Heart left ventricle (tissue), 16 donors: ENCODE measurements around the gene DDOST. TPM values are rescaled to one million over a fixed set of nuclear protein-coding genes. Genes with fewer than 3 reads are reported as not detected.
A peak's percentile ranks its signal among the peaks of the same experiment; 100 is the strongest.

Source experiments
- ATAC-seq, 4 donors: fragments of 200-7000 bp; cut with Tn5 transposase; one replicate each; pipeline ENCODE4 v1.9.1; 2020 to 2022; ENCODE audit warnings: moderate library complexity in 4 of 4, mild to moderate bottlenecking in 3 of 4, moderate number of reproducible peaks in 1 of 4
- DNase-seq, 5 donors: peaks; one replicate each; pipeline ENCODE4 v3.0.0-alpha.2; 2020
- H3K27ac ChIP-seq, 12 donors: fragments of 200-600 bp; sonication (generic) in 4 of 12; one replicate each; pipeline versions ENCODE4 v1.5.0 to v1.8.0; 2016 to 2022; ENCODE audit warnings: mild to moderate bottlenecking in 2 of 12
- H3K27me3 ChIP-seq, 9 donors: fragments of 200-600 bp; sonication (generic) in 2 of 9; one replicate each; pipeline versions ENCODE4 v1.5.1 to v1.8.0; 2016 to 2022; ENCODE audit warnings: mild to moderate bottlenecking in 3 of 9
- H3K36me3 ChIP-seq, 9 donors: fragments of 200-600 bp; sonication (generic) in 2 of 9; one replicate each; pipeline versions ENCODE4 v1.5.0 to v1.8.0; 2018 to 2022; ENCODE audit warnings: mild to moderate bottlenecking in 2 of 9
- H3K4me1 ChIP-seq, 12 donors: fragments of 200-600 bp; sonication (generic) in 4 of 12; one replicate each; pipeline versions ENCODE4 v1.5.0 to v1.8.0; 2016 to 2022; ENCODE audit warnings: mild to moderate bottlenecking in 3 of 12
- H3K4me3 ChIP-seq, 12 donors: fragments of 200-600 bp; sonication (generic) in 4 of 12; one replicate each; pipeline versions ENCODE4 v1.5.0 to v1.8.0; 2017 to 2022; ENCODE audit warnings: mild to moderate bottlenecking in 9 of 12, moderate library complexity in 4 of 12
- H3K9me3 ChIP-seq, 12 donors: fragments of 200-600 bp; sonication (generic) in 4 of 12; one replicate each; pipeline versions ENCODE4 v1.5.0 to v1.8.0; 2016 to 2022; ENCODE audit warnings: mild to moderate bottlenecking in 1 of 12
- POLR2A ChIP-seq, 2 donors: fragments of 450-650 bp; IDR thresholded peaks; one replicate each; pipeline ENCODE4 v1.6.1; 2017; ENCODE audit warnings: antibody characterized with exemption in 2 of 2, mild to moderate bottlenecking in 2 of 2, moderate library complexity in 2 of 2
- WGBS, 4 donors: extraction: QIAGEN DNeasy Blood & Tissue Kit in 2 of 4; methylation state at CpG; one replicate each; pipeline versions ENCODE4 v1.1.5 to v1.1.7; 2013 to 2018; 5-methylcytosine and 5-hydroxymethylcytosine counted together
- intact Hi-C, 10 donors: fragments of 100-400 bp; cut with DNase I; formaldehyde crosslinking; loops; one replicate each; pipeline versions ENCODE4 v1.11.1 to v1.14.2; 2022
- polyA plus RNA-seq, 2 donors: library from polyadenylated mRNA; stranded (reverse); fragments of 200-250 nt; gene quantifications; one replicate each; pipeline ENCODE4 v1.2.3, GENCODE V29; 2013
- total RNA-seq, 9 donors: library from RNA; depleted of rRNA in 2 of 9; stranded (reverse); fragments of >200 nt in 2 of 9; fragmentation: NEBNext Ultra II Directional in 3 of 9; extraction: Animal tissue kit (Norgen Biotek cat#: 25700) in 3 of 9; gene quantifications; one replicate each; pipeline versions ENCODE4 v1.1.0 to v1.2.4, GENCODE V29; 2016 to 2023
- TF ChIP-seq, protein P1 (sequence below), 12 donors: fragments of 200-600 bp; sonication (generic) in 4 of 12; IDR thresholded peaks; one replicate each; pipeline versions ENCODE4 v1.5.0 to v1.8.0; 2018 to 2022; ENCODE audit warnings: antibody characterized with exemption in 12 of 12, mild to moderate bottlenecking in 5 of 12
- donor health status: ischemic (EF 13 %, LVEDD 7.1; RV severe dilation, severe dysfunction).
- donor health status: healthy with polysubstance abuse.
- donor health status: DM: no; HTN: yes; CAD: no.
- donor health status: DM: no; HTN: no; CAD: no.
- donor health status: ischemic (EF 25% LVEDD 6.9; RV normal size, moderate dysfunction).
- donor health status: ischemic (EF 25% LVEDD 5.7; RV mildly dilated, moderate dysfunction).
- donor health status: healthy.
- donor health status: DM: yes; HTN: yes; CAD: no.
- donor health status: ischemic (EF 35%, LVEDD 5.7; RV mildly dilated, moderate dysfunction).
- donor health status: nonischemic (EF 11% LVEDD 7.7; RV severe dilation, severe dysfunction).
- donor health status: DM: yes; HTN: yes; CAD: no.
- donor health status: PGD.
- donor health status: ischemic (EF 29% LVEDD 5.4; RV normal size, mild dysfunction).
- donor health status: nonischemic (EF 23%, LVEDD 6.1; RV moderate dilation, normal function).

Gene DDOST
- total and polyA plus RNA-seq, 11 donors = 88.9 to 211 (median 128) TPM

- Histone ChIP-seq H3K36me3 (no peaks in the 10 kb centered on the region), H3K27me3 (no peaks in the 10 kb centered on the region), H3K4me1 (no peaks in the 10 kb centered on the region), H3K9me3 (no peaks in the 10 kb centered on the region), H3K4me3 (no peak overlapping the region), H3K27ac (no peak overlapping the region)
- ATAC-seq (no peak), DNase-seq (no peak)
- TF ChIP-seq POLR2A (IDR thresholded peaks at IDR 0.05) = no peak
- TF ChIP-seq, protein P1, sequence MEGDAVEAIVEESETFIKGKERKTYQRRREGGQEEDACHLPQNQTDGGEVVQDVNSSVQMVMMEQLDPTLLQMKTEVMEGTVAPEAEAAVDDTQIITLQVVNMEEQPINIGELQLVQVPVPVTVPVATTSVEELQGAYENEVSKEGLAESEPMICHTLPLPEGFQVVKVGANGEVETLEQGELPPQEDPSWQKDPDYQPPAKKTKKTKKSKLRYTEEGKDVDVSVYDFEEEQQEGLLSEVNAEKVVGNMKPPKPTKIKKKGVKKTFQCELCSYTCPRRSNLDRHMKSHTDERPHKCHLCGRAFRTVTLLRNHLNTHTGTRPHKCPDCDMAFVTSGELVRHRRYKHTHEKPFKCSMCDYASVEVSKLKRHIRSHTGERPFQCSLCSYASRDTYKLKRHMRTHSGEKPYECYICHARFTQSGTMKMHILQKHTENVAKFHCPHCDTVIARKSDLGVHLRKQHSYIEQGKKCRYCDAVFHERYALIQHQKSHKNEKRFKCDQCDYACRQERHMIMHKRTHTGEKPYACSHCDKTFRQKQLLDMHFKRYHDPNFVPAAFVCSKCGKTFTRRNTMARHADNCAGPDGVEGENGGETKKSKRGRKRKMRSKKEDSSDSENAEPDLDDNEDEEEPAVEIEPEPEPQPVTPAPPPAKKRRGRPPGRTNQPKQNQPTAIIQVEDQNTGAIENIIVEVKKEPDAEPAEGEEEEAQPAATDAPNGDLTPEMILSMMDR (IDR thresholded peaks at IDR 0.05) = no peak
- 65 to 82% (median 70%) methylated on average over 3 of the region's 3 CpGs for WGBS, 4 donors
- intact Hi-C loops = no loop called here
These were observed 35.7 kb downstream of the DDOST start for GRCh38 chr1:20625176-20626097.

DNA sequence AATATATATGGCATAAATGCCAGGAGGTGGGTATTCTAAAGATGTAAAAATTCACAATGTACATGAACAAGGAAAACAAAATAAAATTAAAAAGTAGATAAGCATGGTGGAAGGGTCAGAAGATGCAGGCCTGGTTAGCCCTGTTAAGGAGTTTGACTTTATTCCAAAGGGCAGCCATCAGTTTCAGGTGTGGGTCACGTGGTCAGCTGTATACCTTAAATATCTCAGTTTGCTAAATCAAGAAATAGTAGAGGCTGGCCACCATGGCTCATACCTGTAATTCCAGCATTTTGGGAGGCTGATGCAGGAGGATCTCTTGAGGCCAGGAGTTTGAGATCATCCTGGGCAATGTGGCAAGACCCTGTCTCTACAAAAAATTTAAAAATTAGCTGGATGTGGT is 36.5 kb downstream of the DDOST start:
- 80 to 93% (median 90%) methylated on average over 1 of the region's 1 CpG for WGBS, 4 donors
- no peak overlapping the region for H3K27ac ChIP-seq
- ATAC-seq (no peak), DNase-seq (no peak)
- TF ChIP-seq, protein P1 (IDR thresholded peaks at IDR 0.05) = no peak
- TF ChIP-seq POLR2A (IDR thresholded peaks at IDR 0.05) = no peak
- H3K27me3 ChIP-seq = no peaks in the 10 kb centered on the region
- no peak overlapping the region for H3K4me3 ChIP-seq
- intact Hi-C loops = no loop called here
- no peaks in the 10 kb centered on the region for H3K36me3 ChIP-seq
- H3K9me3 ChIP-seq = no peaks in the 10 kb centered on the region
- no peaks in the 10 kb centered on the region for H3K4me1 ChIP-seq

DNA sequence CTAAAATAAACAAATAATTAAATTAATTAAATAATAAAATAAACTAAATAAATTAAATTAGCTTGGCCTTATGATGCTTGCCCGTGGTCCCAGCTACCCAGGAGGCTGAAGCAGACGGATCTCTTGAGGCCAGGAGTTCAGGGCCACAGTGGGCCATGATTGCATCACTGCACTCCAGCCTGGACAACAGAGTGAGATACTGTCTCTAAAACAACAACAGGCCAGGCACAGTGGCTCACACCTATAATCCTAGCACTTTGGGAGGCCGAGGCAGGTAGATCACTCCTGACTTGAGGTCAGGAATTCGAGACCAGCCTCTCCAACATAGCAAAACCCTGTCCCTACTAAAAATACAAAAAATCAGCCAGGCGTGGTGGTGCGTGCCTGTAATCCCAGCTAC is 40.2 kb downstream of the DDOST start:
- intact Hi-C loops = no loop called here
- TF ChIP-seq, protein P1 (IDR thresholded peaks at IDR 0.05) = no peak
- no peak for TF ChIP-seq POLR2A (IDR thresholded peaks at IDR 0.05)
- 71 to 90% (median 84%) methylated on average over 6 of the region's 6 CpGs for WGBS, 4 donors
- H3K36me3 ChIP-seq = no peaks in the 10 kb centered on the region
- no peaks in the 10 kb centered on the region for H3K27me3 ChIP-seq
- ATAC-seq (no peak), DNase-seq (no peak)
- no peak overlapping the region for H3K4me3 ChIP-seq
- H3K4me1 ChIP-seq = peaks cover 0 to 16% (median 7%) of the 10 kb centered on the region in 12 donors
- H3K9me3 ChIP-seq = no peaks in the 10 kb centered on the region
- no peak overlapping the region for H3K27ac ChIP-seq

DNA sequence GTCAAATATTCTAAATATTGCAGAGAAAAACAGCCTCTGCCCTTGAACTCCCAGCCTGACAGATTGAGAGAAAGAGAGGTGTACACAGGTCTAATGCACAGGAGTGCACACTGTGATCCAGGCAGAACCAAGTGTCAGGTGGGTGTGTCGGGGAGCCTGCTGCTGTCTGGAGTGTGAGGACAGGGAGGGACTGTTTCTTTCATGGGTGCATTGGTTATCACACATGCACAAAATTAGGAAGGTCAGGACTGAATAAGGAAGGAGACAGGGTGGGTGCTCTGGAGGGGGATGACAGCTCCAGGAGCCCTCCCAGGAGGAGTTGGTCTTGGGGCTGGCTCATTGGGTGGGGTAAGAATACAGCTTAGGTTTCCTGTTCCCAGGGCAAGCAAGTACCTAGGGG is 41.2 kb downstream of the DDOST start:
- H3K27me3 ChIP-seq = no peaks in the 10 kb centered on the region
- intact Hi-C loops = no loop called here
- peak overlapping the region in 1 of 12 donors; percentile 68 for H3K27ac ChIP-seq
- no peak overlapping the region for H3K4me3 ChIP-seq
- no peak for DNase-seq
- H3K36me3 ChIP-seq = no peaks in the 10 kb centered on the region
- TF ChIP-seq, protein P1 (IDR thresholded peaks at IDR 0.05) = no peak
- no peak for TF ChIP-seq POLR2A (IDR thresholded peaks at IDR 0.05)
- ATAC-seq = no peak
- 87 to 100% (median 92%) methylated on average over 1 of the region's 1 CpG for WGBS, 4 donors
- peaks cover 0 to 20% (median 10%) of the 10 kb centered on the region in 12 donors for H3K4me1 ChIP-seq
- H3K9me3 ChIP-seq = no peaks in the 10 kb centered on the region
